RPMI7951 (cell line): ENCODE measurements around the gene RHOB. TPM values are rescaled to one million over a fixed set of nuclear protein-coding genes. Genes with fewer than 3 reads are reported as not detected.
A peak's percentile ranks its signal among the peaks of the same experiment; 100 is the strongest.
"Not testable (repeated sequence)": the region's sequence is repeated elsewhere in the genome, so short reads cannot be mapped to it uniquely, and the experiment has no call there.

Experiments used
- DNase-seq: peaks from one replicate; pipeline ENCODE4 v3.0.0-alpha.2; 2012; ENCODE audit warnings: low read depth
- total RNA-seq: library from RNA; depleted of rRNA; stranded (reverse); fragments of >200 nt; shearing (Covaris generic); gene quantifications from 2 replicates; pipeline ENCODE4 v1.2.3, GENCODE V29; 2014; rRNA removed

The RHOB gene
- 33.5 and 35.8 TPM in 2 replicates for total RNA-seq

DNA sequence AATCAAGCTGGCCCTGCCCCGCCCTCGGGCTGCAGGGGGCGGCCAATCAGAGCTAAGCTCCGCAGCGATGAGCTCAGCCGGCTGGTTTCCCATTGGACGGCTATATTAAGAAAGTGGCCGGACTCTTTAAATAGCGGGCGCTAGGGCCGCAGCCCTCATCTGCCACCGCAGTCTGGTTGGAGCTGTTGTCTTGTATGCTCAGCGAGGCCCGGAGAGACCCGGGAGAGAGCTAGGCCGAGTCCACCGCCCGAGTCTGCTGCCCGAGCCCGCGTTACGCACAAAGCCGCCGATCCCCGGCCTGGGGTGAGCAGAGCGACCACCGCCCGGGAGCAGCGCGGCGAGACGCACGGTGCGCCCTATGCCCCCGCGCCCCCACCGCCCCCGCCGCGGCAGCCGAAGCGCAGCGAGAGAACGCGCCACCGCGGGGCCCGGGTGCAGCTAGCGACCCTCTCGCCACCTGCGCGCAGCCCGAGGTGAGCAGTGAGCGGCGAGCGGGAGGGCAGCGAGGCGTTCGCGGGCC is at the start of gene RHOB:
Gene RHOB, plus strand, starts transcription at position 158 of the 520 bp plus-strand sequence. CDS start 392 bp downstream, outside the sequence.
- DNase-seq = peak; percentile 98

DNA sequence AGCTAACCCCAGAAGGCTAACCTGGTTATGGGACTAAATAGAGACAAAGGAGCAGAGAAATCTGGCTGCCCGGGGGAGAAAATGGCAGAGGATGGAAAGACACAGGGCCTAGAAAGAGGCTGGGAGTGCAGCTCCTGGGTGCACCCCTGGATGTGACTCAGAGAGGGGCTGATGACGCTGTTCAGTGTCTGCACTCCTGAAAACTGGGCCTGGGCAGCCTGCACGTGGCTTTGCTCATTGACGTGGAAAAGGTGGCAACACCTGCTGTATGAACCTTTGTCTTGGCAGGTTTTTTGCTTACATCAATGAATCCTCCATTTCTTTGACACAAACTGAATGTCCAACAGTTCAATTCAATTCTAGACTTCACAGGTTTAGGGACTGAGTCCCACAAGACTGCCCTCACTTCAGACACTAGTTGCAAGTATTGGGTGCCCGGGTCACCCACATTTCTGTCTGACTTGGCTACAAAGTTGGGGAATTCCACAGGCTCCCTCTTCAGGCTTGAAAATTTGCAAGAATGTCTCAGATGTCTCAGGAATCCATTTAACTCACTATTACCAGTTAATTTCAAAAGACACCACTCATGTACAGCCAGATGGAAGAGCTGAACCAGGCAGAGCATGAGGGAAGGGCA is 48.9 kb upstream of the RHOB start:
- DNase-seq = no peak

- DNase-seq = no peak
Measured at GRCh38 chr2:20398956-20399567, 47.8 kb upstream of the RHOB start.

GRCh38 chr2:20400306-20400705 is 46.6 kb upstream of the RHOB start:
- DNase-seq = no peak

GRCh38 chr2:20400787-20401488 is 45.9 kb upstream of the RHOB start:
- DNase-seq = no peak

DNA sequence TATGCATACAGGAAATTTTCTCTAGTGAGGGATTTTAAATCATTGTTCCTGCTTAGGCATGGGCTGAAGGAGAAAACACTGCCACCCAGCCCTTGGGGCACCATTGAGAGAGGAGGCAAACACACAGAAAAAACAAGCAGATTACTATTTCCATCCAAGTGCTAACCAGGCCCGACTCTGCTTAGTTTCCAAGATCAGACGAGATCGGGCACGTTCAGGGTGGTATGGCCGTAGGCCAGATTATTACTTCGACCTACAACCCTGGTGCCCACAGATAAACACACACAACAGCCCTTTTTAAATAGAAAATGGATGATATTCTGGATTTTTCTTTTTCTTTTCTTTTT is 45.4 kb upstream of the RHOB start:
- no peak for DNase-seq

- DNase-seq = no peak
Measured at GRCh38 chr2:20403774-20404312, 43.0 kb upstream of the RHOB start.

DNA sequence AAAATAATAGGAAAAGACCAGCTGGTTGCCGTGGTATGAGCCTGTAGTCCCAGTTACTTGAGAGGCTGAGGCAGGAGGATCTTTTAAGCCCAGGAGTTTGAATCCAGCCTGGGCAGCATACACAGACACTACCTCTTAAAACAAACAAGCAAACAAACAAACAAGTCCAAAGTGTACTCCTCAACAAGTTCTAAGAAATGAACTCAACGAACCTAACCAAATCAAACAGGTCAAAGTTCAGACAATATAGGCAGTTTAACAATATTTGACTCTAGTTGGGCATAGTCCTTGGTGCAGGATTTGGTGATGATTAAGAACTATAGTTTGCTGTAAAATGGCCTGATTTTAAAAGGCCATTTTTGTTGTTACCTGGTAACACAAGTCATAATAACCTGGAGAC is 41.9 kb upstream of the RHOB start:
- no peak for DNase-seq

- DNase-seq = no peak
Measured at GRCh38 chr2:20409039-20409438, 37.8 kb upstream of the RHOB start.

DNA sequence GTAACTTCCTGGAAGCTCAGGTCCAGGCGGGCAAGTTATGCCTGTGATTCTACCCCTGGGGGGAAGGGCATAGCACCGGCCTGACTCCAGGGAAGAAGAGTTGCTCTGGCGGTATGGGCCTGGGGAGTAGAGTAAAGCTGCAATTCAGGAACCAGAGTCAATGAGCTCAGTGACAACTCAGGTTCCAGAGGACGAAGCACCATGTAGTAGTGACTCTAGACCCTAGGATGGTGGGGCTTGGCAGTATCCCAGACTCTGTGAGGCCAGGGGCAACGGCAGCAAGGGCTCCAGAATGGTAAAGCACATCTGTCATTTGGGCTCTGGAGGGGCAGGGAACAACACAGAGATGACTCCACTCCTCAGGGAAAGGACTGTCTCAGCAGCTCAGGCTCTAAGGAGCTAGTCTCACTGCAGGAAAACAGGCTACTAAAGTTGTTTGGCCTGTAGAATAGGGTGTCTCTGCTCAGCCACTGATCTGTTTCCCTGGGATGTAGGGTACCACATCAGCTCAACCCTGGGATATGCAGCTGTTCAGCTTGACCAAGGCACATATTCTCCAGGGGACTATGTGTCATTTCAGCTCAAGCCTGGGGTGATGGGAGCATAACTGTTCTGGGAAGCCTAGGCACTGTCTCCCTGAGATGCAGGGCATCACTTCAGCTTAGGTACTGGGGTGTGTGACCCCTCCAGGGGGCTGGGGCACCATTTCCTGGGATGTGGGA is 36.2 kb upstream of the RHOB start:
- DNase-seq = no peak

DNA sequence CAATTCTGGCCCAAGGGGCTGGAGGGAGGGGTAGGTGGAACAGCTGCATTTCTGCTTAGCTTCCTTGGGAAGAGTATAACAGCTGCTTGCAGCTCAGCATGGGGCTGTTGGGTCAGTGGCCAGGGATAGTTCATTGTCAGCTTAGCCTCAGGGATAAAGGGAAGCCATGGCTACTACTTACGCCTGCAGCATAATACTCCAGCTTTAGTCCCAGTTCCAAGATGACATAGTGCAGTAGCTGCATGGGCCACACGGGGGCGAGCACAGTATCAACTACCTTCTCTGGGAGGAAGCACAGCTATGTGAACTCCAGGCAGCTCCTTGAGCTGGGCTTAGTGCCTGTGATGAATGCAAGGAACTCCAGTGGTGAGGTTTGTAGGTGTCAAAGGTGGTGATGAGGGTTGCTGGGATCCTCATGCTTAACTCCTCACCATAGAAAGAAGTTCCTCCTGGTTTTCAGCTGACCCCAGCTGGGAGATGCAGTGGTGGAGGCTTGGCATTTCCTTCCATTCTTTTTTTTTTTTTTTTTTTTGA is 35.4 kb upstream of the RHOB start:
- DNase-seq = peak; percentile 81

DNA sequence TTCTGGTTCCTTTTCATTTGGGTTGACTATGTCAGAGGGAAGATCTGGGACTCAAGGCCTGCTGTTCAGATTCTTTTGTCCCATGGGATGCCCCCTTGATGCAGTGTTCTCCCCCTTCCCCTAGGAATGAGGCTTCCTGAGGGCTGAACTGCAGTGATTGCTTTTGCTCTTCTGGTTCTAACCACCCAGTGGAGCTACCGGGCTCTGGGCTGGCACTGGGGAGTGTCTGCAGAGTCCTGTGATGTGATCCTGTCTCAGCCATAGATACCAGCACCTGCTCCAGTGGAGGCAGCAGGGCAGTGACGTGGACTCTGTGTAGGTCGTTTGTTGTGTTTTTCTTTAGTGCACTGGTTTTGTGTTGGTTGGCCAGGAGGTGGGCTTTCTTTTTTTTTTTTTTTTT is 32.1 kb upstream of the RHOB start:
- no peak for DNase-seq

GRCh38 chr2:20415511-20415918 is 31.4 kb upstream of the RHOB start:
- peak; percentile 68 for DNase-seq

GRCh38 chr2:20416723-20417122 is 30.2 kb upstream of the RHOB start:
- no peak for DNase-seq

DNA sequence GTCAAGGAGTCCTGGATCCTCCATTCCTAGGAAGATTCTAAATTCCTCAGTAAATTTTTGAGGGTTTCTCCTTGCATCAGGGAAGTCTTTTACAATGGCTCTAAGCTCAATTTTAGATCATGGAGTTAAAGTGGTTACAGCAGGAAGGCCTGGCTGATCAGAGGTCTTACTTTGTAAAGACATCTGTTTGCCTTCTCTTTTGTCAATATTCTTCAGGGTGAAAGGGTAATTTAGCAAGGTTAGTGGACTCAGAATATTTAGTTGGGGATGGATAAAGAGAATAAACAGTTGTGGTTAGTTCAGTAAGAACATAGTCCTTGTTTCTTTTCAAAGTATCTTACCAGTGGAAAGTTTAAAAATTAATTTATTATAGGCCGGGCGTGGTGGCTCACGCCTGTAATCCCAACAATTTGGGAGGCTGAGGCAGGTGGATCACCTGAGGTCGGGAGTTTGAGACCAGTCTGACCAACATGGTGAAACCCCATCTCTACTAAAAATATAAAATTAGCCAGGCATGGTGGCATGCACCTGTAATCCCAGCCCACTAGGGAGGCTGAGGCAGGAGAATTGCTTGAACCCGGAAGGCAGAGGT is 29.5 kb upstream of the RHOB start:
- DNase-seq = not testable (repeated sequence)

GRCh38 chr2:20418519-20418918 is 28.4 kb upstream of the RHOB start:
- DNase-seq = no peak

- no peak for DNase-seq
Measured at GRCh38 chr2:20419007-20419576, 27.8 kb upstream of the RHOB start.

GRCh38 chr2:20419752-20420151 is 27.1 kb upstream of the RHOB start:
- no peak for DNase-seq

- DNase-seq = no peak
Measured at GRCh38 chr2:20421336-20421987, 25.4 kb upstream of the RHOB start.

DNA sequence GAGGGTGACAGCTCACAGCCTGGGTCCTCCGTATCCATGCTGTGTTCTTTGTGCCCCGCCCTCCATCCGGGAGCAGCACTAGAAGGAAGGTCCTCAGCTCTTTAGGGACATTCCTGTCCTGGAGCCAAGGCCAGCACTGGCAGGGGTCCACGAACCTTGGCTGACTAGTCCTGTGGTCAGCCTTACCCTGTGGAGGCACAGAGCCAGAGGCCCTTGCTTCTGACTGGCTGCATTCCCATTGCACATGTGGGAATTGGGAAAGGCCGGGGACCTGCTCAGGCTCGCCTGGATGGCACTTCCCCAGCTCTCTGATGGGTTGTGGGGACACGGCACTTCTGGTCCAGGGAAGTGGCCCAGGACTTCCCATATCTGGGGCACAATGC is 24.9 kb upstream of the RHOB start:
- DNase-seq = peak; percentile 98
